Muscle layer of duodenum (tissue), 2 donors: ENCODE results near the gene PIK3R1.
A peak's percentile ranks its signal among the peaks of the same experiment; 100 is the strongest.

ENCODE experiments used
- H3K27ac ChIP-seq: one replicate; pipeline ENCODE4 v1.7.0; 2013; ENCODE audit warnings: mild to moderate bottlenecking, low read length
- H3K27me3 ChIP-seq: one replicate; pipeline ENCODE4 v1.7.0; 2013; ENCODE audit warnings: low read depth, mild to moderate bottlenecking, control low read depth, low read length
- H3K36me3 ChIP-seq, 2 donors: one replicate each; pipeline ENCODE4 v1.7.0; 2013; ENCODE audit warnings: low read length in 2 of 2, control low read depth in 1 of 2, mild to moderate bottlenecking in 1 of 2; ENCODE audit not compliant: insufficient read depth in 2 of 2, control insufficient read depth in 1 of 2
- H3K4me1 ChIP-seq, 2 donors: one replicate each; pipeline ENCODE4 v1.7.0; 2013; ENCODE audit warnings: low read length in 2 of 2, mild to moderate bottlenecking in 2 of 2, control low read depth in 1 of 2, moderate library complexity in 1 of 2; ENCODE audit not compliant: insufficient read depth in 2 of 2, control insufficient read depth in 1 of 2
- H3K4me3 ChIP-seq, 2 donors: one replicate each; pipeline ENCODE4 v1.7.0; 2013; ENCODE audit warnings: low read length in 2 of 2, low read depth in 1 of 2, mild to moderate bottlenecking in 1 of 2
- H3K9me3 ChIP-seq, 2 donors: one replicate each; pipeline ENCODE4 v1.7.0; 2013; ENCODE audit warnings: low read length in 2 of 2, control low read depth in 1 of 2, mild to moderate bottlenecking in 1 of 2; ENCODE audit not compliant: control insufficient read depth in 1 of 2
- donor health status: healthy.

Gene PIK3R1

GRCh38 chr5:68252673-68253623, 37.4 kb downstream of the PIK3R1 start:
- Histone ChIP-seq H3K27me3 (no peaks in the 10 kb centered on the region), H3K4me3 (peak overlapping the region in 1 of 2 donors; percentile 12), H3K27ac (peak overlapping the region; percentile 79), H3K9me3 (no peaks in the 10 kb centered on the region), H3K36me3 (no peaks in the 10 kb centered on the region), H3K4me1 (peaks cover 41 to 84% of the 10 kb centered on the region in 2 donors)

GRCh38 chr5:68253624-68254585, 38.3 kb downstream of the PIK3R1 start:
- Histone ChIP-seq H3K36me3 (no peaks in the 10 kb centered on the region), H3K4me1 (peaks cover 45 to 88% of the 10 kb centered on the region in 2 donors), H3K9me3 (no peaks in the 10 kb centered on the region), H3K27me3 (no peaks in the 10 kb centered on the region), H3K4me3 (no peak overlapping the region), H3K27ac (peak overlapping the region; percentile 79)

GRCh38 chr5:68254810-68255209, 39.3 kb downstream of the PIK3R1 start:
- Histone ChIP-seq H3K4me1 (peaks cover 50 to 88% of the 10 kb centered on the region in 2 donors), H3K27ac (peak overlapping the region; percentile 68), H3K27me3 (no peaks in the 10 kb centered on the region), H3K4me3 (no peak overlapping the region), H3K36me3 (no peaks in the 10 kb centered on the region), H3K9me3 (no peaks in the 10 kb centered on the region)

GRCh38 chr5:68255305-68256120, 40.0 kb downstream of the PIK3R1 start:
- Histone ChIP-seq H3K27me3 (no peaks in the 10 kb centered on the region), H3K9me3 (no peaks in the 10 kb centered on the region), H3K4me3 (peak overlapping the region in 1 of 2 donors; percentile 17), H3K27ac (peak overlapping the region; percentile 68), H3K36me3 (no peaks in the 10 kb centered on the region), H3K4me1 (peaks cover 49 to 81% of the 10 kb centered on the region in 2 donors)

- peaks cover 35 to 71% of the 10 kb centered on the region in 2 donors for H3K4me1 ChIP-seq
- no peak overlapping the region for H3K4me3 ChIP-seq
- H3K27me3 ChIP-seq = no peaks in the 10 kb centered on the region
- H3K36me3 ChIP-seq = no peaks in the 10 kb centered on the region
- H3K9me3 ChIP-seq = no peaks in the 10 kb centered on the region
- H3K27ac ChIP-seq = peak overlapping the region; percentile 34
Observed at GRCh38 chr5:68257210-68257609, 41.7 kb downstream of the PIK3R1 start.

GRCh38 chr5:68258531-68258930, 43.0 kb downstream of the PIK3R1 start:
- no peak overlapping the region for H3K27ac ChIP-seq
- H3K9me3 ChIP-seq = no peaks in the 10 kb centered on the region
- H3K27me3 ChIP-seq = no peaks in the 10 kb centered on the region
- H3K4me3 ChIP-seq = no peak overlapping the region
- H3K36me3 ChIP-seq = no peaks in the 10 kb centered on the region
- H3K4me1 ChIP-seq = peaks cover 27 to 63% of the 10 kb centered on the region in 2 donors

GRCh38 chr5:68259700-68260099, 44.1 kb downstream of the PIK3R1 start:
- Histone ChIP-seq H3K27me3 (no peaks in the 10 kb centered on the region), H3K4me3 (no peak overlapping the region), H3K27ac (no peak overlapping the region), H3K36me3 (no peaks in the 10 kb centered on the region), H3K9me3 (no peaks in the 10 kb centered on the region), H3K4me1 (peaks cover 34 to 68% of the 10 kb centered on the region in 2 donors)

- no peaks in the 10 kb centered on the region for H3K36me3 ChIP-seq
- no peaks in the 10 kb centered on the region for H3K9me3 ChIP-seq
- no peak overlapping the region for H3K4me3 ChIP-seq
- no peaks in the 10 kb centered on the region for H3K27me3 ChIP-seq
- peaks cover 41 to 68% of the 10 kb centered on the region in 2 donors for H3K4me1 ChIP-seq
- no peak overlapping the region for H3K27ac ChIP-seq
Observed at GRCh38 chr5:68260467-68260866, 44.9 kb downstream of the PIK3R1 start.

GRCh38 chr5:68261169-68261568, 45.6 kb downstream of the PIK3R1 start:
- peak overlapping the region; percentile 2 for H3K27ac ChIP-seq
- H3K27me3 ChIP-seq = no peaks in the 10 kb centered on the region
- no peaks in the 10 kb centered on the region for H3K36me3 ChIP-seq
- H3K9me3 ChIP-seq = no peaks in the 10 kb centered on the region
- H3K4me1 ChIP-seq = peaks cover 48 to 70% of the 10 kb centered on the region in 2 donors
- no peak overlapping the region for H3K4me3 ChIP-seq

- Histone ChIP-seq H3K4me3 (no peak overlapping the region), H3K27me3 (no peaks in the 10 kb centered on the region), H3K9me3 (no peaks in the 10 kb centered on the region), H3K27ac (peak overlapping the region; percentile 2), H3K4me1 (peaks cover 50 to 70% of the 10 kb centered on the region in 2 donors), H3K36me3 (no peaks in the 10 kb centered on the region)
Observed at GRCh38 chr5:68261569-68262065, 46.1 kb downstream of the PIK3R1 start.
